GM21737 (cell line): Measurements from ENCODE around the gene SPTBN2.

ENCODE experiments used
- ATAC-seq: cut with Tn5 transposase; IDR thresholded peaks from one replicate; pipeline ENCODE4 v1.9.1; 2021; ENCODE audit warnings: mild to moderate bottlenecking, moderate library complexity; ENCODE audit not compliant: unreplicated experiment

Gene SPTBN2

DNA sequence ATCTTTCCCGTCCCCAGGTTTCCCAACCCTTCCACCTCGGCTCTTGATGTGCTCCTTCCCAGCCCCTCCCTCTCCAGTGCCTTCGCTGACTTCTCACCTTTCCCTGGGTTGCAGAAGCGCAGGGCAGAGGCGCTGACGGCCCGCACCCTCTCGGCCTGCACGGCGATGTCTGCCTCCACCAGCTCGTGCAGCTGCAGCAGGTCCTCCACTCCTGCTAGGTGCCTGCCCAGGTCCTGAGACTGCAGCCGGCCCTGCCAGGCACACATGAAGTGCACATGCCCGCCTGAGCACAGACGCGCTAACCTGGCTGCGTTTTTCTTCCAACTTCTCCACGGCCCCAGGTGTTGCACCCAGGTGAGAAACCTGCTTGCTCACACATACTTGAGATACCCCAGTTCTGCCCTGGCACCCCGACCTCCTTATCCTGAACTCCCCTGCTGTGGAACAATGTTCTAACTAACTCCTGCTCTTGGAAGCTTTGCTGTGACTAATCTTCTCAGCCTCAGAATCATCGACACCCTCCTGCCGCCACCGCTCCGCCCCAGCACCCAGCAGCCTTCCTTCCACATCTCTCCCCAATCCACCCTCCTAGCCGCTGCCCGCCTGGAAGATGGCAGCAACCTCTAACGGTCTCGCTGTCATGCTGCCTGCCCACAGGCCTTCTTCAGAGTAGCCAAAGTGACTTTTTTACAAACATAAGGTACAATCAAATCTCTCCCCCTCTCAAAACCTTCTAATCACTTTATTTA is 23.3 kb downstream of the SPTBN2 start:
- no peak for ATAC-seq

DNA sequence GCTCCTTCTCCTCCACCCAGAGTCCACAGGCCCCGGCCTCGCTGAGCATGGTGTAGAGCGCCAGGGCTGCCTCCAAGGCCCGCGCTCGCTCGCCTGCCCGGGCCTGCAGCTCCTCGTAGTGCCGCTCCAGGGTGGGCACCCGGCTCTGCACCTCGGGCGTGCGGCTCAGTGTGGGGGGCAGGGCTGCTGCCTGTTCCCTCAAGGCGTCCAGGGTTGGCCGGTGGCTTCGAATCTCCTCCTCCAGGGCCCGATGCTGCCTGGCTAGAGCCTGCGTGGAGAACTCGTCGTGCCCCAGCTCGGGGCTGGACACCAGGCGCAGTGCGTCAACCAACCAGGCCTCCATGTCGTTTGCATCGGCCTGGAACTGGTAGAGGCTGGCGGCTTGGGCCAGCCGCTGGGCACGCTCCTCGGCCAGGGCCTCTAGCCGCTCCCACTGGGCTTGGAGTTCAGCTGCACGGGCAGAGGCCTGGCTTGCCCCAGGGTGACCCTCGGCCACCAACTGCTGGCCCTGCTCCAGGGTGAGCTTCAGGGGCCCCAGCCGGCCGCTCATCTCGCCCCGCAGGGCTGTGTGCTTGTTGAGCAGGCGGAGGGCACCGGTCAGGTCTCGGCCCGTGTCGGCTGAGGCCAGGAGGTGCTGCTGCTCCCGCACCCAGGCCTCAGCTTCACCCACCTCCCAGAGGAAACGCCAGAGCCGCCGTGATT is 24.2 kb downstream of the SPTBN2 start:
- ATAC-seq = no peak

DNA sequence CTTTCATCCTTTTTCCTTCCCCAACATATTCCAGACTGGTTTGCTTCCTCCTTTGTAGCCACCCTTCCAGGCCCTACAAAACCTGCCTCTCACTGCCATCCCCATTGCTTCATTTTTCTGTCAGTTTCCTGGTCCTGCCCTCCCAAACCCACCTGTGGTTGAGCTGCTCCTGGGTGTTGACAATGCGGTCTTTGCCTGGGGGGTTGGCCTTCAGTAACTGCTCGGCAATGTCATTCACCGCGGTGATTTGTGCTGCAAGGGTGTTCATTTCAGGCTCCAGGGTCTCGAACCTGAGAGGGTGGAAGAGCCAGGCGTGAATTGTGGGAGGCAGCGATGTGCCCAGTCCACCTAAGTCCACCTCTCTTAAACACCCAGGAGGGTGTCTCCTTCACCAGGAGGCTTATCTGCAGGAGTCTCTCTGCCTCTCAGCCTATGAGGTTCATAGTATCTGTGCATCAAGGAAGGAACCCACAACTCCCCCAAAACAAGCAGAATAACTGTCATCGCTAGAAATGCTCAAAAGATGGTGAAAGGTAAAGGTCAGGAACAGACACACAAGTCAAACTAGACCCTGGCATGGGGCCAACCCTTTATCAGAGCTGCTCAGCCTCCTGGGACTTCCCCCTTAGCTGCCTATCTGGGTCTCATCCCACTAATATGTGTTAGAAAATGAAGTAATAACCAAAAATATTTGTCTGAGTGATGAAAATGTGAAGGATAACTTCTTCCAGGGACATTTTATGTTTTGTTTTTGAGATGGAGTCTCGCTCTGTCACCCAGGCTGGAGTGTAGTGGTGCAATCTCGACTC is 27.4 kb downstream of the SPTBN2 start:
- ATAC-seq = no peak

DNA sequence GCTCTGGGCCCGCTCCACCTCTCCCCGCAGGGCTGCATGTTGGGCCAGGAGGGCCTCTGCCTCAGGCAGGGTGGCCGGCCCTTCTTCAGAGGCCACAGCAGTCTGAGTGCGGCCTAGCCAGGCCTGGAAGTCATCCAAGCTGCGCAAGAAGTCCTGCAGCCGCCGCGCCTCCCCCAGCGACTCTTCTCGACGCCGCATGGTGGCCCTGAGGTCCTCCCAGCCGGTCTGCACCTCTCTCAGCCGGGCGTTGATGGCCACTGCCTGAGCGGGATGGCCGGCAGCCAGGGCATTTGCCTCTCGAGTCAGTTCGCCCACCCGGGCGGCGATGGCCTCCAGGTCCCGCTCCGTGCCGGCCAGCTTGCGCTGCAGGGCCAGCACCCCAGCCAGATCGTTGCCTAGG is 28.3 kb downstream of the SPTBN2 start:
- no peak for ATAC-seq

DNA sequence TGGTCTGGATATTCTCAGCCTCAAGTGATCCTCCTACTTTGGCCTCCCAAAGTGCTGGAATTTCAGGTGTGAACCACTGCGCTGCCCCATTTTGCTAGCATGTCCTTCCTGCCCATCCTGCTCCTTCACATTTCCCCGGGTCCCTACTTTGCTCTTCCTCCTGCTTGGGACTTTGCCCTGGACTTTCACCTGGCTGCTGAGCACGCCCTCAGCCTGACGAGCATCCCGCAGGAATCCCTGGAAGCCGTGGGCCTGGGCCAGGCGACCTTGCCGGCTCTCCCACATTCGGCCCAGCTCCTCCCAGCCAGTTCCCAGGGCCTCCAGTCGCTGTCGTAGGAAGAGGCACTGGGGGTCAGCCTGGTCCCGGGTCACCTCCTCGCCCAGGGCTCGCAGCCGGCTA is 28.7 kb downstream of the SPTBN2 start:
- ATAC-seq = no peak

DNA sequence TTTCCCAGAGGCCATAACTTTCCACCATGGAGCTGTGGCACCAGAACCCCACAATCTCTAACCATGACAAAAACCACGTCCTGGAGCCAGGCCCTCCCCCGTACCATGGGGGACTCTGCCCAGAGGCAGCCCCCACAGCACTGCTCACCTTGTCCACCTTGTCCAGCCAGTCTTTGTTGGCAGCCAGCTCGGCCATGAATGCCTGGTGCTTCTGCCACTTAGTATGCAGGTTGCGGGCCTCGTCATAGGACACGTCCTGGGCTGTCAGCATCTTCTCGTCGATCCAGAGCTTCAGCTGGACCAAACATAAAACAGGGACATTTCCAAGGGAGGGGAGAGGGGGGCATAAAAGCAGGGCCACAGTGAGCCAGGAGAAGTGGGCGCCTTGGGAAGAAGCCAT is 30.5 kb downstream of the SPTBN2 start:
- no peak for ATAC-seq

DNA sequence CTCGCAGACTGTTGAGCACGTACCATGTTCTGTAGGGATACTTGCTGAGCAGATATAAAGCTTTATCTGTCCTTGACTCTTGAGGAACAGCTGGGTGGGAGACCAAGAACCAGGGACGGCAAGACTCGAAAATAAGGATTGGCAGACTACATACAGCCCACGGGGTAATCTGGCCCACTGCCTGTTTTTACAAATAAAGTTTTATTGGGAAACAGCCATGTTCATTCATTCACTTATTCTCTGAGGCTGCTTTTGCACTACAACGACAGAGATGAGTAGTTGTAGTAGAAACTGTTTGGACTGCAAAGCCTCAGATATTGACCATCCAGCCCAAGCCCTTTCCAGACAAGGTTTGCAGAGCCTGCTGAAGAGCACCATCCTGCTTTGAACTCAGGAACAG is 31.0 kb downstream of the SPTBN2 start:
- no peak for ATAC-seq

DNA sequence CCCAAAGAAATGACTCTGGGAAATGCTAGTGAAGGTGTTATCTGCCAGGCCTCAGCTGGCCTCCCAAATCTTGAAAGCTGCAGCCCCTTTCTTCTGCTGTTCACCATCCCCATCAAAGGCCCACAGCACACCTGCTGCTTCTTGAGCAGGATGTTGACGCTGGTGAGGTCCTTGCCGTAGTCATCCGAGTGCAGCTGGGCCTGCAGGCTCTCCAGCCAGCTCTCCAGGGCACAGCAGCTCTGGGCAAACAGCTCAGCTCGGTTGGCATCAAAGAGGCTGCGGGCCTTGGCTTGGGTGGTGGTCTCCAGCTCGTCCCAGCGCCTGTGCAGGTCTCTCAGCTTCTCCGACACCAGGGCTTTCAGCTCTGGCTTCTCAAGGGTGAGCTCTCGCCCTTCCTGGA is 32.9 kb downstream of the SPTBN2 start:
- ATAC-seq = no peak

DNA sequence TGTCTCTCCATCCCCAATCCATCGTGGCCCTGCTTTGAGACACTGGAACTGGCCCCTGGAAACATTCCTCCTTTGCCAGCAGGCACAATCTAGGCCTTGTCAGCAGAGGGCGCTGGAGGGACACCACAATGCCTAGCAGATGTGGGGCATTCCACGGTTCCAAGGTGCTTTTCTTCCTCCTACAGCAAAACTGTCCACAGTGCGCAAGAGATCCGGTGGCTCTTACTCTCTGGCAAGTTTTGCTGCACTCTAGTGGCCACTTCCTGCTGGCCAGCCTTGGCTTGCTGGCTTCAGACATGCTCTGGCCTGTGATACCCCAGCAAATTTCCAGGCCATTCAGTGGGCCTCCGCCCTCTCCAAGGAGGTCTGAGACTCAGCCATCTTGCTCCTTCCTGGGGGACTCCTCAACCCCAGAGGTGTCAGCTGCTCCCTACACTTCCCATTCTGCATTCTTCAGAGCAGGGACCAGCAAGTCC is 34.2 kb downstream of the SPTBN2 start:
- no peak for ATAC-seq

DNA sequence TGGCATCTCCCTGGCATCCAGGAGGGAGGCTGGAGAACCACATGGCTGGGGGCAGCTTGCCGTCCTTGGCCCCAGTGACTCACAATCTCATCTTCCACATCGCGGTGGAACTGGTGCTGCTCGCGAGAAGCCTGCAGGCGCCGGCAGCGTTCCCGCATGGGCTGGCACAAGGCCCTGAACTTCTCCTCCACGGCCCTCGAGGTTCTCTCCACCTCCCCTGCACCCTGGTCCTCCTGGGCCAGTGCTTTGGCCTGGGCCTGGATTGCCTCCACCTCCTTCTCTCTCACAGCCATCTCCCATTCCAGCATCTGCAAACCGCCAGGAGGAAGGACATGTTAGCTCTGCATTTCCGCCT is 35.0 kb downstream of the SPTBN2 start:
- ATAC-seq = no peak

DNA sequence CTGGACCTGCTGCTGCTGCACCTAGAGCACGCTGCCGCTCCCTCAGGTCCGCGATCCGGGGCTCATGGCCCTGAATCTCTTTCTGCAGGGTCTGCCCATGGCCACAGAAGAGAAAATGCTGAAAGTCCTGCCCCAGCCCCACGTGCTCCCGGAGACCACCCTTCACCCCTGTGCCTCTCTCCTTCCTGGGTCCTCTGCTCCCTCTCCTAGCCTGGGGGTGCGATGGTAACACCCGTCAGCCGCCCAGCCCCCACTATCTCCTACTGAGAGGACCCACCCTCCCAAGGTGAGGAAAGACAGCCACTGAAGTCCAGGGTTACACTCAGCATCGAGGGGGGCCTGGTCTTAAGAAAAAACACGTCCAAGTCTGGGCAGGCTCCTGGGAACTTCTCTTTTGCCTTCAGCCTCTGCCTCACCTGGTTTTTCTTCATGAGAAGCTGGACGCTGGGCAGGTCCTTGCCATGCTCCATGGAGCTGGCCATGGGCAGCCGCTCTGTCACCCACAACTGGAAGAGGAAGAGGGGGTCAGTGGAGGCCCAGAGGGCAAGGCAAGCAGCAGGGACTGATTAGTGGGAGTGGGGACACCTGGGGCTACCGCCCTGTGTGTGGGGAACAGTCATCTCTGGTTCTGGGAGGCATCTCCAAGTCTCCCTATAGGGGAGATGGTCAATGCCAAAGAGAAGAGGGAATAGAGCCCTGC is 35.5 kb downstream of the SPTBN2 start:
- ATAC-seq = no peak

DNA sequence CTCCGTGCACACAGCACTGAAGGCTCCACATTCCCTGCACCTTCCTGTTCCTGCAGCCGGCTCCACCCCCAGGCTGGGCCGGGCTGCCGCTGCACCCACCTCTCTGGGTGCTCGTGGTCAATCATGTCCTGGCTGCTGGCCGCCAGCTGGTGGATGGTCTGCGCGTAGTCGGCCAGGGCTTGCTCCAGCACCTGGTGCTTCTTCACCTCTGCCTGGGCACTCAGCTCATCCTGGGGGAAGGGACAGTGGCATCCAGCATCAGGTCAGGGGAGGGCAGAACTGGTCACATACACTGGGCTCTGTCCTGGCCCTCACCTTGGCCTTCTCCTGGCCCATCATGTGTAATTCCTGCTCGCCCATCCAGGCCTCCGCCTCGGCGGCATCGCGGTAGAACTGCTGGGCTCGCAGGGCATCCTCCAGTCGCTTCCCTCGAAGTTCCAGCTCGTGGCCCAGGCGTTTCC is 36.1 kb downstream of the SPTBN2 start:
- ATAC-seq = no peak

DNA sequence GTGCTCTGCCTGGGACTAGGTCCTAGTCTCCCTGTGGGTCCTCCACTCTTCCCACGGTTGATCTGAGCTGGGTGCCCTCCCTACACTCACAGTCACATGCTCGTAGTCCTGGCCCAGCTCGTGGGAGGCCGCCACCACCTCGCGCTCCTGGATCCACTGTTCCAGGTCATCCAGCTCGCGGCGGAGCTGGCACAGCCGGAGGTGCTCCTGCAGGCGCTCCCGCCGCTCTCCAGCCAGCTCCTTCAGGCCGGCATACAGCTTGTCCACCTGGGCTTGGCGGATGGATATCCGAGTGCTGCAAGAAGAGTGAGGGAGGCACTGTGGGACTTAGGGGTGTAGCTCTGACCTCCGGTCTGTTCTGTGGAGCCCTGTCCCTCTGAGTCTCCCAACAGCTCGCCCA is 36.6 kb downstream of the SPTBN2 start:
- no peak for ATAC-seq

DNA sequence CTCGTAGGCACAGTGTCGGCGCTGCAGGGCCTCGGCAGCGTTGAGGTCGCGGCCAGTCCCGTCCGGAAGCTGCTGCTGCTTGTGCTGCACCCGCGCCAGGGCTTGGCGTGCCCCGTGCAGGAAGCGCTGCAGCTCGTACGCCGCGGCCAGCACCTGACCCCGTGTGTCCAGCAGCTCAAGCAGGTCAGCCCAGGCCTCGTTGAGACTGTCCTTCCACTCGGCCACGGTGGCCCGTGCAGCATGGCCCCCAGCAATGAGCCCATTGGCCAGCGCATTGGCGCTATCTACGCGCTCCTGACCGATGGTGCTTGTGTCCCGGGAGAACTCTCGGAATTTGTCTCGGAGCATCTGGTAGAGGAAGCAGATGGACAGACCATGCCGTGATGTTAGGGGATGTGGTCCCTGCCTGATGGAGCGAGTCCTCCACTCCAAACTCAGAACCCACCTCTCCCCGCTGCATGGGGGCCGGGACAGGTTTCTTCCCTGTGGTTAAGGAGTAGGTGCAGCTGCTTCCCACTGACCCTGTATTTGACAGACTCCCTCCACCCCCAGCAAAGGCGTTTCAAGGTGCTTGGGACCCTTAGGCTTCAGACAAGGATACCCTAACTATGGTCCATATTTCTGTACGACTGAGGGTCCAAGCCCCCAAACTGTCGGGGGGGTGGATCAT is 37.6 kb downstream of the SPTBN2 start:
- ATAC-seq = no peak

DNA sequence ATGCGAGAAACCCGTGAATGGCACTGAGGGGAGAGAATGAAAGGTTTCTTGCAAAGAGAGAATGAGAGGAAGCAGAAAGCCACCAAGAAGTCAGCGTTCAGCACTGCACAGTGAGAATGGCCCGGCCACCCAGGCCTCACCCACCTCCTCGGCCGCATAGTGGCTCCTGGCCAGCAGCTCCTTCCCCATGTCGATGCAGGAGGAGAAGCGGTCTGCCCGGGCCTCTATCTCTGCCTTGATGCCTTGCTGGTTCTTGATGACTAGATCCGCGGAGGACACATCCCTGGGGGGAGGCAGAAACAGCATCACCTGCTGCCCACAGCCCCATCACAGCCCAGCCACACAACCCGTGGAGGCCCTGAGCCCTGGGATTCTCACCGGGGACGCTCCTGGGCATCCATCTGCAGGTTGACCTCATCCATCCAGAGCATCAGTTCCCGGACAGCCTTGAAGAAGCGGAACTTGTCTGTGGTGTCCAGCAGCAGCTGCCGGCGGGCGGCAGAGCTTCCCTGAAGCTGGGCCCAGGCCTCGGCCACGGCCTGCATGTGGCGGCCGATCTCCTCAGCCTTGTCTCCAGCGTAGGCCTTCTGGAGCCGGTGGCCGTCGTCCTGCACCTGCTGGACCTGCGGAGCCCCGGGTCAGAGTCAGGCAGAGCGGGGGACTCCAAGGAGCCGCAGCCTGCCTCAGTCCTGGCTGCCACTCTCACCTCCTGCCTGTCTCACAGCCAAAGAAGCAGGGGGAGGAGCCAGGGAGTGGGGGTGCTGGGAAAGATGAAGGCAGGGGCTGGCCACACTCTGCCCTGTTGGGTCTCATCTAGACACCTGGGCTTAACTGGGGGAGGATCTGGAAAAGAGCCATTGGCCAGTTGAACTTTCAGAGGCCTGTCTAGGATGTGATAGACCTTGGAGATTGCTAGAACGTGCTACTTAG is 39.1 kb downstream of the SPTBN2 start:
- no peak for ATAC-seq

DNA sequence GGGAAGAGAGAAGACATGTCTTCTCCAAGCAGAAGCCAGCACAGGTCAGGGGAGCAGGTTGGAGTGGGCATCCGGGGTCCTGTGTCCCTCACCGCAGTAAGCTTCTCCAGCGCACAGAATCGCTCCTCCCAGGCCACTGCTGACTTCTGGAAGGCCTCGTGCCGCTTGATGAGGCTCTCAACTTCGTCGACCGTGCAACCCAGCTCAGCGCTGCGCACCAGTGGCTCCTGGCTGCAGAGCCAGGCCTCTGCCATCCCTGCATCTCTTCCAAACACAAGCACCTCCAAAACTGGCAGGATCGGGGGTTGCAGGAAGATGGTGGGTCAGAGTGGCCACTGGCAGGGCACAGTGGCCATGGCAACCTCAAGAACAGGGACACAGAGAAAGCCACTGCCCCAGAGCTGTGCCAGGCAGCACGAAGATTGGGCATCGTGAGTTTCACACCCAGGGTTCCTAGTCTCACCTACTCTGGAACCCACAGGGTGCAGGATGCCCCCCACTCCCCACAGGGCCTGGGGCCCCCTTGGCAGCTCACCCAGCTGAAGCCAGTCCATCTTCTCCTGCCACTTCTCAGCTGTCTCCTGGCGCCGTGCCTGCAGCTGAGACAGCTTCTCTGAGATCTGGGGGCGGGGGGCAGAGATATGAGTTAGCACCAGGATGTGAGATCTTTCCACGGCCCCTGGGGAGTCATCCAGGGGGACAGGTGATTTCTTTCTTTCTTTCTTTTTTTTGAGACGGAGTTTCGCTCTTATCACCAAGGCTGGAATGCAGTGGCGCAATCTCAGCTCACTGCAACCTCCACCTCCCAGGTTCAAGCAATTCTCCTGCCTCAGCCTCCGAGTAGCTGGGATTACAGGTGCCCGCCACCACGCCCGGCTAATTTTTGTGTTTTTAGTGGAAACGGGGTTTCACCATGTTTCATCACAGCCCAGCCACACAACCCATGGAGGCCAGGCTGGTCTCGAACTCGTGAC is 40.2 kb downstream of the SPTBN2 start:
- no peak for ATAC-seq

DNA sequence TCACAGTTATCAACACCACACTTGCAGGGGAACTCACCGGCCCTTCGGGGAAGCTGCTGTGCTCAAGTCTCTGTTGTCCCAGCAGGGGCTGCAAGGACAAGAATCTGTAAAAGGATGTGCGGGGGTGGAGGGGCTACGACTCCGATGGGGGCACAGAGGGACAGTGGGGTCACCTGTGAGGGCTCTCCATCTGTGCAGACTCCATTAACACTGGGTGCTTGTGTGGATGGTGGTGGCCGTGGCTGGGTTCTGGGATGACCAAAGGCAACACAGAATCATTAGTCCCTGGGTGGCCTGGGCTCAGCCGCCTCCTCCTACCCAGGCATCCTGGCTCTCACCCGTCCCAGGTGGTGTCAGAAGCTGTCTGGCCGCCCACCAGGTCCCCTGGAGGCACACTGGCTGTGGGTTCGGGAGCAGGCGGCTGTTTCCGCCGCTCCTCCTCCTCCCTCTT is 41.2 kb downstream of the SPTBN2 start:
- ATAC-seq = no peak
